Endodermal cell (in vitro differentiated cells): ENCODE results near the gene OMD. TPM values are rescaled to one million over a fixed set of nuclear protein-coding genes. Genes with fewer than 3 reads are reported as not detected.
"Not testable (repeated sequence)": the region's sequence is repeated elsewhere in the genome, so short reads cannot be mapped to it uniquely, and the experiment has no call there.

Experiments
- DNase-seq: peaks from one replicate; pipeline ENCODE4 v3.0.0-alpha.2; 2017
- H3K27ac ChIP-seq: 2 replicates; pipeline ENCODE4 v1.5.1; 2013; ENCODE audit warnings: mild to moderate bottlenecking, low read depth, low read length, moderate library complexity
- H3K27me3 ChIP-seq: 2 replicates; pipeline ENCODE4 v1.6.1; 2013; ENCODE audit warnings: mild to moderate bottlenecking, low read length, moderate library complexity; ENCODE audit not compliant: insufficient read depth, control insufficient read depth, poor library complexity, severe bottlenecking
- H3K36me3 ChIP-seq: 2 replicates; pipeline ENCODE4 v1.7.0; 2013; ENCODE audit warnings: mild to moderate bottlenecking, low read length, moderate library complexity; ENCODE audit not compliant: control insufficient read depth, insufficient read depth
- H3K4me1 ChIP-seq: one replicate; pipeline ENCODE4 v1.7.0; 2013; ENCODE audit warnings: low read length; ENCODE audit not compliant: control insufficient read depth, insufficient read depth
- H3K4me3 ChIP-seq: 2 replicates; pipeline ENCODE4 v1.5.1; 2013; ENCODE audit warnings: mild to moderate bottlenecking, low read length, moderate library complexity
- H3K9ac ChIP-seq: 2 replicates; pipeline ENCODE4 v1.6.1; 2013; ENCODE audit warnings: mild to moderate bottlenecking, low read length, moderate library complexity; ENCODE audit not compliant: poor library complexity, severe bottlenecking; ENCODE audit errors: extremely low read depth
- H3K9me3 ChIP-seq: 2 replicates; pipeline ENCODE4 v1.6.1; 2013; ENCODE audit warnings: mild to moderate bottlenecking, low read length, moderate library complexity; ENCODE audit not compliant: control insufficient read depth
- H3K27ac Mint-ChIP-seq: 2 replicates; pipeline ENCODE4 v1.8.0; 2020; ENCODE audit warnings: mixed read lengths
- H3K27me3 Mint-ChIP-seq: 2 replicates; pipeline ENCODE4 v1.8.0; 2021; ENCODE audit warnings: mild to moderate bottlenecking, mixed read lengths; ENCODE audit not compliant: insufficient read depth
- H3K36me3 Mint-ChIP-seq: 2 replicates; pipeline ENCODE4 v1.8.0; 2020; ENCODE audit warnings: low read depth, mixed read lengths
- H3K4me1 Mint-ChIP-seq: 2 replicates; pipeline ENCODE4 v1.8.0; 2020; ENCODE audit warnings: mixed read lengths
- H3K4me3 Mint-ChIP-seq: 2 replicates; pipeline ENCODE4 v1.8.0; 2020; ENCODE audit warnings: mild to moderate bottlenecking, moderate library complexity, mixed read lengths
- H3K9me3 Mint-ChIP-seq: 2 replicates; pipeline ENCODE4 v1.8.0; 2020; ENCODE audit warnings: mild to moderate bottlenecking, mixed read lengths
- CTCF ChIP-seq: fragments of 200-600 bp; sonication (generic); conservative IDR thresholded peaks from 2 replicates; pipeline ENCODE4 v1.5.0; 2021; ENCODE audit warnings: antibody characterized with exemption, mild to moderate bottlenecking
- WGBS, 2 experiments: methylation state at CpG; one replicate each; pipeline versions ENCODE4 v1.1.5 to v1.1.7; 2013; ENCODE audit warnings: missing lambda C conversion rate in 2 of 2, mixed read lengths in 1 of 2; ENCODE audit not compliant: insufficient coverage in 1 of 2, insufficient read length in 1 of 2; 5-methylcytosine and 5-hydroxymethylcytosine counted together
- total RNA-seq, 2 donors: library from RNA; stranded (reverse); fragmentation: NEBNext Ultra II Directional in 1 of 2; extraction: Animal tissue kit (Norgen Biotek cat#: 25700) in 1 of 2; gene quantifications; 2 replicates in 1 of 2; 3 replicates in 1 of 2; pipeline ENCODE4 v1.2.1, GENCODE V29; 2021

OMD gene
- total RNA-seq, 2 donors from 2014 or later: not detected

DNA sequence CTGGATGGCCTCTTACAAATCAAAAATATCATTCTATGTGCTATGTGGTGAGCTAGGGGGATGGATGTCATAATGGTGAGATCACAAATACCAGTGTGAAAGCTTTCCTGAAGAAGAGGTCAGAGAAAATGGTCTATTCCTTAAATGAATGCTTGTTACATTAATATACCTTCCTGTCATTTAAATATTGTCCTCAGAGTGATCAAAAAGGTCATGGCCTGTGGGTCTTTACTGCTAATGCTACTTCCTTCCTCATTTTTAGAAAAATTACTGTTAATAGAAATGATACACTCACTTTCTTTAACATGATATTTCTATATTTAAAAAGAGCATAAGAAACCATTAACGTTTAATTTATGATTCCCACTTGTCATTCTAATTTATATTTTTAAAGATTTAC, 9.7 kb downstream of the OMD start:
- Histone ChIP-seq H3K9me3 (no peaks in the 10 kb centered on the region), H3K4me3 (no peak overlapping the region), H3K4me1 (no peaks in the 10 kb centered on the region), H3K9ac (no peak overlapping the region), H3K36me3 (no peaks in the 10 kb centered on the region), H3K27ac (no peak overlapping the region), H3K27me3 (no peaks in the 10 kb centered on the region)
- Mint-ChIP-seq H3K27ac (no peak overlapping the region), H3K4me1 (no peaks in the 10 kb centered on the region), H3K4me3 (no peak overlapping the region), H3K9me3 (no peaks in the 10 kb centered on the region), H3K27me3 (no peaks in the 10 kb centered on the region), H3K36me3 (no peaks in the 10 kb centered on the region)
- no peak for TF ChIP-seq CTCF
- no CpG with 5 or more reads among the region's 1 CpG for WGBS, 2 experiments
- no peak for DNase-seq

DNA sequence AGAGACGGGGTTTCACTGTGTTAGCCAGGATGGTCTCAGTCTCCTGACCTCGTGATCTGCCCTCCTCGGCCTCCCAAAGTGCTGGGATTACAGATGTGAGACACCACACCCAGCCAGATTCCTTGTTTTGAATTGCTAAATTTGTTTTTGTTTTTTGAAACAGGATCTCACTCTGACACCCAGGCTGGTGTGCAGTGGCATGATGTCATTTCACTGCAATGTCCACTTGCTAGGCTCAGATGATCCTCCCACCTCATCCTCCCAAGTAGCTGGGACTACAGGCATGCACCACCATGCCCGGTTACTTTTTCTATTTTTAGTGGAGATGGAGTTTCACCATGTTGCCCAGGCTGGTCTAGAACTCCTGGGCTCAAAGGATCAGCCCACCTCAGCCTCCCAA, 13.1 kb downstream of the OMD start:
- not testable (repeated sequence) for H3K4me3 Mint-ChIP-seq, H3K4me3 ChIP-seq, H3K27me3 ChIP-seq, H3K27ac ChIP-seq, H3K9me3 Mint-ChIP-seq, H3K27me3 Mint-ChIP-seq, H3K9ac ChIP-seq, H3K36me3 ChIP-seq, H3K9me3 ChIP-seq, H3K27ac Mint-ChIP-seq, DNase-seq, H3K36me3 Mint-ChIP-seq, H3K4me1 ChIP-seq, H3K4me1 Mint-ChIP-seq
- WGBS, 2 experiments: 90 to 94% methylated on average over 3 to 4 of the region's 4 CpGs

GRCh38 chr9:92408747-92409478, 15.4 kb downstream of the OMD start:
- WGBS, 2 experiments: 86 to 100% methylated on average over 2 of the region's 2 CpGs
- H3K4me1 Mint-ChIP-seq: no peaks in the 10 kb centered on the region
- Histone ChIP-seq H3K36me3 (no peaks in the 10 kb centered on the region), H3K27me3 (no peaks in the 10 kb centered on the region), H3K27ac (no peak overlapping the region), H3K4me1 (no peaks in the 10 kb centered on the region), H3K9ac (no peak overlapping the region), H3K4me3 (no peak overlapping the region), H3K9me3 (no peaks in the 10 kb centered on the region)
- H3K36me3 Mint-ChIP-seq: no peaks in the 10 kb centered on the region
- no peak for DNase-seq
- no peak for TF ChIP-seq CTCF
- no peak overlapping the region for H3K4me3 Mint-ChIP-seq
- no peak overlapping the region for H3K27ac Mint-ChIP-seq
- no peaks in the 10 kb centered on the region for H3K9me3 Mint-ChIP-seq
- H3K27me3 Mint-ChIP-seq: no peaks in the 10 kb centered on the region

DNA sequence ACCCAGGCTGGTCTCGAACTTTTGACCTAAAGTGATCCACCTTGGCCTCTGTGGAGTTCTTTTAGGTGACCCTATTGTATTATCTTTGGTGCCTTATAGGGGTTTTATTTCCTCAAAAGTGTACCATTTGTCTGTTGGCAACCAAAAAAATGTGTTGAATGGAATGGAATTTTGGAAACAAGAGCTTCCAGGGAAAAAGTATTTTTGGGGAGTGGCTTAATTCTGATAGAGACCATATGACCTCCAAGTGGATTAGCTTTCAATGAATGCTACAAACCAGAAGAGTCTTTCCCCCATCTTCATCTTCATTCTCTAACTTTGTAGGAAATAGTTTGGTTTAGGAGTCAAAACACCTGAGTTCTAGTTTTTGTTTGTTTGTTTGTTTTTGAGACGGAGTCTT, 16.5 kb downstream of the OMD start:
- Histone ChIP-seq H3K27me3 (no peaks in the 10 kb centered on the region), H3K9ac (no peak overlapping the region), H3K36me3 (no peaks in the 10 kb centered on the region), H3K4me3 (no peak overlapping the region), H3K9me3 (no peaks in the 10 kb centered on the region), H3K4me1 (no peaks in the 10 kb centered on the region), H3K27ac (no peak overlapping the region)
- Mint-ChIP-seq H3K27ac (no peak overlapping the region), H3K4me3 (no peak overlapping the region), H3K27me3 (no peaks in the 10 kb centered on the region), H3K9me3 (no peaks in the 10 kb centered on the region), H3K4me1 (no peaks in the 10 kb centered on the region), H3K36me3 (no peaks in the 10 kb centered on the region)
- no peak for TF ChIP-seq CTCF
- WGBS, 2 experiments: 96 to 100% methylated on average over 1 to 2 of the region's 2 CpGs
- no peak for DNase-seq
